Neutrophil (primary cell): ENCODE results near the gene ITGB1.

Experiments used
- H3K27ac ChIP-seq: fragments of 200-600 bp; sonication (generic); 2 replicates; pipeline ENCODE4 v1.5.1; 2016; ENCODE audit warnings: mild to moderate bottlenecking, moderate library complexity
- H3K27me3 ChIP-seq: fragments of 200-600 bp; sonication (generic); 2 replicates; pipeline ENCODE4 v1.6.0; 2016; ENCODE audit warnings: mild to moderate bottlenecking
- H3K36me3 ChIP-seq: fragments of 200-600 bp; sonication (generic); 2 replicates; pipeline ENCODE4 v1.5.1; 2017
- H3K4me1 ChIP-seq, 2 experiments: fragments of 200-600 bp in 1 of 2; sonication (generic) in 1 of 2; 1 replicate in 1 of 2; 2 replicates in 1 of 2; pipeline versions ENCODE4 v1.5.1 to v1.6.1; 2013 to 2016; ENCODE audit warnings: low read depth in 1 of 2, low read length in 1 of 2, mild to moderate bottlenecking in 1 of 2, moderate library complexity in 1 of 2; ENCODE audit not compliant: control insufficient read depth in 1 of 2, insufficient read depth in 1 of 2
- H3K4me3 ChIP-seq, 2 experiments: fragments of 200-600 bp in 1 of 2; sonication (generic) in 1 of 2; 1 replicate in 1 of 2; 2 replicates in 1 of 2; pipeline ENCODE4 v1.5.1; 2013 to 2016; ENCODE audit warnings: low read depth in 1 of 2, low read length in 1 of 2, mild to moderate bottlenecking in 1 of 2, moderate library complexity in 1 of 2
- H3K9me3 ChIP-seq: fragments of 200-600 bp; sonication (generic); 2 replicates; pipeline ENCODE4 v1.5.1; 2016
- TF ChIP-seq, protein P1 (sequence below): fragments of 200-600 bp; sonication (generic); IDR thresholded peaks from 2 replicates; pipeline ENCODE4 v1.5.1; 2016; ENCODE audit warnings: antibody characterized with exemption

The ITGB1 gene

DNA sequence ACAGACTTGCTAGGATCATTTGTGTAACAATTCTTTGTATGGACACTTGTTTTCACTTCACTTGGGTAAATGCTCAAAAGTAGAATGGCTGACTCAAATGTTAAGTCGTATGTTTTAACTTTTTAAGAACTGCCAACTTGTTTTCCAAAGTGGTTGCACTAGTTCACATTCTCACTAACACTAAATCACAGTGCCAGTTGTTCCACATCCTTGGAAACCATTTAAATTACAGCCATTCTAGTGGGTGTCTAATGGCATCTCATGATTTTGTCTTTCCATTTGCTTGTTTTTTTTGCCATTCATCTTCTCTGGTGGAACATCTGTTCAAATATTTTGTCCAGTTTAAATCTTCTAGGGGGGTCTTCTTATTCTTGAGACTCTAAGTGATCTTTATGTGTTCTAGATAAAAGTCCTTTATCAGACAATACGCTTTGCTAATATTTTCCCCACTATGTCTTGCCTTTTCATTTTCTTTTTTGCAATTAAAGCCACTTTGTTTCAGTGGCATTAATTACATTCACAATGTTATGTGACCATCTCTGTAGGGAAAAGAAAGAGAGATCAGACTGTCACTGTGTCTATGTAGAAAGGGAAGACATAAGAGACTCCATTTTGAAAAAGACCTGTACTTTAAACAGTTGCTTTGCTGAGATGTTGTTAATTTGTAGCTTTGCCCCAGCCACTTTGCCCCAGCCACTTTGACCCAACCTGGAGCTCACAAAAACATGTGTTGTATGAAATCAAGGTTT lies 63.9 kb downstream of the ITGB1 start:
- Histone ChIP-seq H3K4me3 (no peak overlapping the region), H3K36me3 (no peaks in the 10 kb centered on the region), H3K9me3 (no peaks in the 10 kb centered on the region), H3K27me3 (no peaks in the 10 kb centered on the region), H3K4me1 (no peaks in the 10 kb centered on the region), H3K27ac (no peak overlapping the region)
- TF ChIP-seq, protein P1, sequence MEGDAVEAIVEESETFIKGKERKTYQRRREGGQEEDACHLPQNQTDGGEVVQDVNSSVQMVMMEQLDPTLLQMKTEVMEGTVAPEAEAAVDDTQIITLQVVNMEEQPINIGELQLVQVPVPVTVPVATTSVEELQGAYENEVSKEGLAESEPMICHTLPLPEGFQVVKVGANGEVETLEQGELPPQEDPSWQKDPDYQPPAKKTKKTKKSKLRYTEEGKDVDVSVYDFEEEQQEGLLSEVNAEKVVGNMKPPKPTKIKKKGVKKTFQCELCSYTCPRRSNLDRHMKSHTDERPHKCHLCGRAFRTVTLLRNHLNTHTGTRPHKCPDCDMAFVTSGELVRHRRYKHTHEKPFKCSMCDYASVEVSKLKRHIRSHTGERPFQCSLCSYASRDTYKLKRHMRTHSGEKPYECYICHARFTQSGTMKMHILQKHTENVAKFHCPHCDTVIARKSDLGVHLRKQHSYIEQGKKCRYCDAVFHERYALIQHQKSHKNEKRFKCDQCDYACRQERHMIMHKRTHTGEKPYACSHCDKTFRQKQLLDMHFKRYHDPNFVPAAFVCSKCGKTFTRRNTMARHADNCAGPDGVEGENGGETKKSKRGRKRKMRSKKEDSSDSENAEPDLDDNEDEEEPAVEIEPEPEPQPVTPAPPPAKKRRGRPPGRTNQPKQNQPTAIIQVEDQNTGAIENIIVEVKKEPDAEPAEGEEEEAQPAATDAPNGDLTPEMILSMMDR = no peak

DNA sequence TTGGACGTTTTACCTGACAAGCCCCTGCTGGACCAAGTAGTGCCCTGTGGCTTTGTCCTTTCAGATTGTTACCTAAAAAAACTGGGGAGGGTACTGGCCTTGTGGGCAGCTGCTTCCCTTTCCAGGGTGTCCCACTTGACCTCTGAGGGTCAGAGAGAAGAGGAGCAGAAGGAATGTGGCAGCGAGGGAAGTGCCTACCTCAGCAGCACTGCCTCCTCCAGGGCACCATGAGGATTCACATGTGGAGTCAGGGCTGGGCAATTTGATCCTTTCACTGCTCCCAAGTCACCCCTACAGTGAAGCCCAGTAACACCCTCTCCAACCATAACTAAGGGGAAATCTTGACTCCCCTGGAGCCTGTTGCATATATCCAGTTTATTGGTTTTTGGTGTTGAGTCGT lies 64.6 kb downstream of the ITGB1 start:
- Histone ChIP-seq H3K36me3 (no peaks in the 10 kb centered on the region), H3K4me3 (no peak overlapping the region), H3K4me1 (no peaks in the 10 kb centered on the region), H3K27me3 (no peaks in the 10 kb centered on the region), H3K9me3 (no peaks in the 10 kb centered on the region), H3K27ac (no peak overlapping the region)
- TF ChIP-seq, protein P1 = no peak

- Histone ChIP-seq H3K27ac (no peak overlapping the region), H3K36me3 (no peaks in the 10 kb centered on the region), H3K9me3 (no peaks in the 10 kb centered on the region), H3K27me3 (no peaks in the 10 kb centered on the region), H3K4me1 (no peaks in the 10 kb centered on the region), H3K4me3 (no peak overlapping the region)
- TF ChIP-seq, protein P1 = no peak
These were observed 66.8 kb downstream of the ITGB1 start for GRCh38 chr10:32891261-32891660.

DNA sequence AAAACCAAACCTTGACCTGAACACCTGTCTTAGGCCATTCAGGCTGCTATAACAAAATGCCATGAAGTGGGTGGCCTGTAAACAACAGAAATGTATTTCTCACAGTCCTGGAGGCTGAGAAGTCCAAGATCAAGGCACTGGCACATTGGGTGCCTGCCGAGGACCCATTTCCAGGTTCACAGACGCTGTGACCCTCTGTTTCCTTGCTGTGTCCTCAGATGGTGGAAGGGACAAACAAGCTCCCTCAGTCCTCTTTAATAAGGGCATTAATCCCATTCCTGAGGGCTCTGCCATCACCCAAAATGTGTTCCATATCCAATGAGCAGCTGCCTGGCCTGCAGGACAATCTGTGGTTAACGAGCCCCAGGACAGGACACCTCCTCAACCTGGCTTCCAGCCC lies 67.6 kb downstream of the ITGB1 start:
- Histone ChIP-seq H3K4me1 (no peaks in the 10 kb centered on the region), H3K27ac (no peak overlapping the region), H3K4me3 (no peak overlapping the region), H3K27me3 (no peaks in the 10 kb centered on the region), H3K36me3 (no peaks in the 10 kb centered on the region), H3K9me3 (no peaks in the 10 kb centered on the region)
- TF ChIP-seq, protein P1 = no peak

GRCh38 chr10:32889631-32890212 lies 68.3 kb downstream of the ITGB1 start:
- Histone ChIP-seq H3K27me3 (no peaks in the 10 kb centered on the region), H3K4me3 (no peak overlapping the region), H3K4me1 (no peaks in the 10 kb centered on the region), H3K36me3 (no peaks in the 10 kb centered on the region), H3K27ac (no peak overlapping the region), H3K9me3 (no peaks in the 10 kb centered on the region)
- TF ChIP-seq, protein P1 = no peak
